ENCODE measurements around the gene ARFGAP2.

ARFGAP2 gene

GRCh38 chr11:47157805-47158204 is 18.9 kb downstream of the ARFGAP2 start:
- TF ChIP-seq EZH2phosphoT487 (IDR thresholded peaks at IDR 0.05; ENCODE audit: borderline replicate concordance) (no peak), CTCF (conservative IDR thresholded peaks at IDR 0.05; ENCODE audit: low read length) (no peak)

GRCh38 chr11:47156951-47157350 is 19.7 kb downstream of the ARFGAP2 start:
- Histone ChIP-seq H3K4me3 (ENCODE audit: low read length, poor library complexity, severe bottlenecking) (no peak overlapping the region), H3F3A (ENCODE audit: low read depth) (no peaks in the 10 kb centered on the region), H3K36me3 (ENCODE audit: insufficient read depth, low read length) (no peaks in the 10 kb centered on the region; the same call in 1 of the 2 replicates), H3K9me3 (ENCODE audit: insufficient read depth, low read depth, low read length) (no peaks in the 10 kb centered on the region), H3K9ac (ENCODE audit: low read depth, low read length, poor library complexity, severe bottlenecking) (no peak overlapping the region), H2AFZ (ENCODE audit: low read length) (no peak overlapping the region), H3K4me2 (ENCODE audit: low read depth, low read length, poor library complexity, severe bottlenecking) (no peak overlapping the region), H3K27me3 (ENCODE audit: insufficient read depth, low read length, poor library complexity, severe bottlenecking) (no peaks in the 10 kb centered on the region), H3K4me1 (ENCODE audit: insufficient read depth, low read length, poor library complexity, severe bottlenecking) (peaks cover 38% of the 10 kb centered on the region), H3K79me2 (ENCODE audit: insufficient read depth, low read length) (no peaks in the 10 kb centered on the region), H4K20me1 (ENCODE audit: insufficient read depth, low read length, poor library complexity, severe bottlenecking) (peaks cover 3% of the 10 kb centered on the region), H3K9me2 (replicated peaks; ENCODE audit: low read depth, low read length) (no peaks in the 10 kb centered on the region)
- TF ChIP-seq EZH2phosphoT487 (IDR thresholded peaks at IDR 0.05; ENCODE audit: borderline replicate concordance) (no peak), CTCF (conservative IDR thresholded peaks at IDR 0.05; ENCODE audit: low read length) (no peak)

More at GRCh38 chr11:47157805-47158204, 18.9 kb downstream of the ARFGAP2 start:
- H3K9me3 ChIP-seq (ENCODE audit: insufficient read depth, low read depth, low read length): no peaks in the 10 kb centered on the region
- no peak overlapping the region for H3K4me2 ChIP-seq (ENCODE audit: low read depth, low read length, poor library complexity, severe bottlenecking)
- H3K36me3 ChIP-seq (ENCODE audit: insufficient read depth, low read length): peaks cover 5% of the 10 kb centered on the region; the same call in 1 of the 2 replicates
- H2AFZ ChIP-seq (ENCODE audit: low read length): no peak overlapping the region
- H3F3A ChIP-seq (ENCODE audit: low read depth): no peaks in the 10 kb centered on the region
- no peaks in the 10 kb centered on the region for H3K9me2 ChIP-seq (replicated peaks; ENCODE audit: low read depth, low read length)
- no peaks in the 10 kb centered on the region for H3K79me2 ChIP-seq (ENCODE audit: insufficient read depth, low read length)
- peaks cover 34% of the 10 kb centered on the region for H3K4me1 ChIP-seq (ENCODE audit: insufficient read depth, low read length, poor library complexity, severe bottlenecking)
- no peaks in the 10 kb centered on the region for H3K27me3 ChIP-seq (ENCODE audit: insufficient read depth, low read length, poor library complexity, severe bottlenecking)
- no peak overlapping the region for H3K4me3 ChIP-seq (ENCODE audit: low read length, poor library complexity, severe bottlenecking)
- H3K9ac ChIP-seq (ENCODE audit: low read depth, low read length, poor library complexity, severe bottlenecking): no peak overlapping the region
- peaks cover 3% of the 10 kb centered on the region for H4K20me1 ChIP-seq (ENCODE audit: insufficient read depth, low read length, poor library complexity, severe bottlenecking)

GRCh38 chr11:47156333-47156732 is 20.3 kb downstream of the ARFGAP2 start:
- Histone ChIP-seq H3F3A (ENCODE audit: low read depth) (no peaks in the 10 kb centered on the region), H3K9me3 (ENCODE audit: insufficient read depth, low read depth, low read length) (no peaks in the 10 kb centered on the region), H3K9me2 (replicated peaks; ENCODE audit: low read depth, low read length) (no peaks in the 10 kb centered on the region), H2AFZ (ENCODE audit: low read length) (no peak overlapping the region), H3K9ac (ENCODE audit: low read depth, low read length, poor library complexity, severe bottlenecking) (no peak overlapping the region), H3K4me2 (ENCODE audit: low read depth, low read length, poor library complexity, severe bottlenecking) (peak overlapping the region; percentile 80), H3K27me3 (ENCODE audit: insufficient read depth, low read length, poor library complexity, severe bottlenecking) (no peaks in the 10 kb centered on the region), H3K4me3 (ENCODE audit: low read length, poor library complexity, severe bottlenecking) (no peak overlapping the region), H4K20me1 (ENCODE audit: insufficient read depth, low read length, poor library complexity, severe bottlenecking) (peaks cover 3% of the 10 kb centered on the region), H3K36me3 (ENCODE audit: insufficient read depth, low read length) (no peaks in the 10 kb centered on the region; the same call in 1 of the 2 replicates), H3K4me1 (ENCODE audit: insufficient read depth, low read length, poor library complexity, severe bottlenecking) (peaks cover 38% of the 10 kb centered on the region), H3K79me2 (ENCODE audit: insufficient read depth, low read length) (no peaks in the 10 kb centered on the region)
- TF ChIP-seq EZH2phosphoT487 (IDR thresholded peaks at IDR 0.05; ENCODE audit: borderline replicate concordance) (no peak), CTCF (conservative IDR thresholded peaks at IDR 0.05; ENCODE audit: low read length) (no peak)

Data from Loucy (cell line).